Transverse colon (tissue), 3 donors: ENCODE results near the gene TXNDC8.

Experiments
- EP300 ChIP-seq: sonication (generic); formaldehyde crosslinking; IDR thresholded peaks from one replicate; pipeline ENCODE4 v1.6.1; 2017; ENCODE audit warnings: antibody characterized with exemption, low read depth
- POLR2A ChIP-seq: fragments of 450-650 bp; IDR thresholded peaks from one replicate; pipeline ENCODE4 v1.6.1; 2016; ENCODE audit warnings: antibody characterized with exemption, mild to moderate bottlenecking, moderate library complexity
- TF ChIP-seq, protein P1 (sequence below), 5 experiments: fragments of 200-600 bp in 3 of 5; fragments of 450-650 bp in 2 of 5; sonication (generic) in 3 of 5; IDR thresholded peaks; 1 replicate in 2 of 5; 2 replicates in 3 of 5; pipeline ENCODE4 v1.5.1; 2016 to 2017; ENCODE audit warnings: antibody characterized with exemption in 5 of 5, inconsistent platforms in 3 of 5, mild to moderate bottlenecking in 2 of 5, moderate library complexity in 1 of 5

DNA sequence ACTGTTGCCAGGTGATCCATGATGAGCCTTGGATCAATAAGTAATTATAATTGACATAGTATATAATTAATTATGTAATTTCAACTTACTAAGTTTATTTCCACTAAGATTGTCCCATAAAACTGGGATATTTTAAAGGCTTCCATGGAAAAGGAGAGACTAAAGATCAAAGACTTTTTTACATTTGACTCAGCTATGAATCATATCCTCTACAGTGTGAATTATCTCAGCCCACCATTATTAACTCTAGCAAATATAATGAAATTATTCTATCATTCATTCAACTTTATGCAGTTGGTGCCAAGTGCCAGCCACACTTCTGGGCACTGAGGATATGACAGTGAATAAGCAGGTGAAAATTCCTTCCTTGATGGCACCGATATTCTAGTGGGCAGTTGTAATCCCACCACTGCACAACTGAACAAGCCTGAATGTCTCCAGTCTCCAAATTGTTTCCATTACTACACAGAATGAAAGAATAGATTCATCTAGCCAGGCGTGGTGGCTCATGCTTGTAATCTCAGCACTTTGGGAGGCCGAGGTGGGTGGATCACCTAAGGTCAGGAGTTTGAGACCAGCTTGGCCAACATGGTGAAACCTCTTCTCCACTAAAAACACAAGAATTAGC lies 59.5 kb downstream of the TXNDC8 start:
- TF ChIP-seq EP300 (no peak), POLR2A (no peak)
- TF ChIP-seq, protein P1, sequence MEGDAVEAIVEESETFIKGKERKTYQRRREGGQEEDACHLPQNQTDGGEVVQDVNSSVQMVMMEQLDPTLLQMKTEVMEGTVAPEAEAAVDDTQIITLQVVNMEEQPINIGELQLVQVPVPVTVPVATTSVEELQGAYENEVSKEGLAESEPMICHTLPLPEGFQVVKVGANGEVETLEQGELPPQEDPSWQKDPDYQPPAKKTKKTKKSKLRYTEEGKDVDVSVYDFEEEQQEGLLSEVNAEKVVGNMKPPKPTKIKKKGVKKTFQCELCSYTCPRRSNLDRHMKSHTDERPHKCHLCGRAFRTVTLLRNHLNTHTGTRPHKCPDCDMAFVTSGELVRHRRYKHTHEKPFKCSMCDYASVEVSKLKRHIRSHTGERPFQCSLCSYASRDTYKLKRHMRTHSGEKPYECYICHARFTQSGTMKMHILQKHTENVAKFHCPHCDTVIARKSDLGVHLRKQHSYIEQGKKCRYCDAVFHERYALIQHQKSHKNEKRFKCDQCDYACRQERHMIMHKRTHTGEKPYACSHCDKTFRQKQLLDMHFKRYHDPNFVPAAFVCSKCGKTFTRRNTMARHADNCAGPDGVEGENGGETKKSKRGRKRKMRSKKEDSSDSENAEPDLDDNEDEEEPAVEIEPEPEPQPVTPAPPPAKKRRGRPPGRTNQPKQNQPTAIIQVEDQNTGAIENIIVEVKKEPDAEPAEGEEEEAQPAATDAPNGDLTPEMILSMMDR (IDR thresholded peaks at IDR 0.05), result no peak
